ENCODE measurements around the gene DPM1. TPM values are rescaled to one million over a fixed set of nuclear protein-coding genes. Genes with fewer than 3 reads are reported as not detected.

The DPM1 gene
- polyA plus RNA-seq, 4 donors, result 62.8 to 74.5 (median 70.1) TPM

DNA sequence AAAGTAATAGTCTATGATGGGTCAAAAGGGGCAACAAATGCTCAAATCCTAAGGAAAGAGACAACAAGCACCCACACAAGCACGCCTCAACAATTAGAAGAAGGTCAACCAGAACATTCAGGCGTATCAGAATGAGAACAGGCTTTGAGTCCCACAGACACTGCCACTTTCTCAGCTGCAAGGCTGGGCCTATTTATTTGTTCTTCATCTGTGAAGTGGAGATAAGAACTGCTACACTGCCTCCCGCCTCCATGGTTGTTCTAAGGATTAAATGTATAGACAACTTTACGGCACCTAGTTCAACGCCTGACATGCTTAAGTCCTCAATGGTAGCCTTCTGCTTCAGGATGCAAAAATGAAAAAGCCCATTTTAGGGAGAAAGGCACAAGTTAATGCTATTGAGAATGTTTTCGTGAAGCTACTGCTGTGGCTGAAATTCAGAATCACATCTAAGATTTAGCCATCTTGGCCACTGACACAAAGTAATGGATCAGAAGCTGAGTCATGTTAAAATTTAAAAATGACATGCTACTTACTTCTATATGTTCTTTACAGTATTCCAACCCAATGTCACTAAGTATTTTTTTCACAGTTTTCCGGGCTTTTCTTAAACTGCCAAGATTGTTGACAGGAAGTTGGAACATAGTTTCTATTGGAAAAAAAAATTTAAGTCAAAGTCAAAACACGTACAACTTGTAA is 54.8 kb downstream of the DPM1 start:
- no peak for DNase-seq (ENCODE audit: low read depth in 4 of 4, low spot score in 3 of 4)

DNA sequence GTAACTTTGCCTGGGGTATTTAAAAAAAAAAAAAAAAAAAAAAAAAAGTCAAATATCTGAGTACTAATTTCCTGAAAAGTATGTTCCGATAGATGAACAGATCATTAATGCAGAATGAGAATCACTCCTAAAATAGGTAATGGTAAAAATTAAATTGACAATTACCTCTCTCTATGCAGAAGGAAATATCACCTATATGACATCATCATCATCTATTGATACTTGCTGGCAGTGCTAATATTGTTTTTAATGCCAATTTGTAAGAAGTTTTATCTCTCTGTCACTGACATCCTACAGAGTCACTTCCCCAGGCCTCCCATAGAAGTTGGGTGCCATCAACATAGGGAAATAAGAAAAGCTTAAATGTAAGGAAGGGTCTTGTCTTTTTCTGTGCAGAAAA is 57.0 kb downstream of the DPM1 start:
- no peak for DNase-seq (ENCODE audit: low read depth in 4 of 4, low spot score in 3 of 4)

DNA sequence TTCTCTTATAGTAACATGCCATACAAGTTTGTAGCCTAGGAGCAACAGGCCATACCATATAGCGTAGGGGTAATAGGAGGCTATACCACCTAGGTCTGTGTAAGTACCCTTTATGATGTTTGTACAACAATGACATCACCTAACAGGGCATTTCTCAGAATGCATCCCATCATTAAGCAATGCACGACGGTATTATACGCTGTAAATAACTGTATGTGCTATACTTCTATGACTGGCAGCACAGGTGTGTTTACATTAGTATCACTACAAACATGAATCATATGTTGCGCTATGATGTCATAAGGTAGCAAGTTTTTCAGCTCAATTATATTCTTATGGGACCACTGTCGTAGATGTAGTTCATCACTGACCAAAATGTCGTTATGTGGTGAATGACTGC is 58.1 kb downstream of the DPM1 start:
- DNase-seq (ENCODE audit: low read depth in 4 of 4, low spot score in 3 of 4), result no peak

DNA sequence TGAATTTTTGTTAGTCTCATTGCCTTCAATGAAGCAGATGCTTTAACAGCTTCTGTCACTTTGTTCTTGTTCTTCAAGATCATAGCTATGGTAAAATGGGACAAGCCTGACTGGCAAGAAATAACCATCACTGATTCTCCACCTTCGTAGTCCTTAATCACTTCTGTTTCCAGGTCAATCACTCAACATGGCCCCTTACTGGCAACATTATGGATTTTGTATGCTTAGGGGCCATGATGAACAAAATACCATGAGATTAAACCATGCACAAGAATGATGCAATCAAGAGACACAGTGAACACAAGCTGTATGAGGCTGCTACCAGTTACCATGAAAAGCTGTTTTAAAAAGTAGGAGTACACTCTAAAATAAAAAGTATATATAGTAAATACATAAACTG is 59.9 kb downstream of the DPM1 start:
- DNase-seq (ENCODE audit: low read depth in 4 of 4, low spot score in 3 of 4), result no peak

DNA sequence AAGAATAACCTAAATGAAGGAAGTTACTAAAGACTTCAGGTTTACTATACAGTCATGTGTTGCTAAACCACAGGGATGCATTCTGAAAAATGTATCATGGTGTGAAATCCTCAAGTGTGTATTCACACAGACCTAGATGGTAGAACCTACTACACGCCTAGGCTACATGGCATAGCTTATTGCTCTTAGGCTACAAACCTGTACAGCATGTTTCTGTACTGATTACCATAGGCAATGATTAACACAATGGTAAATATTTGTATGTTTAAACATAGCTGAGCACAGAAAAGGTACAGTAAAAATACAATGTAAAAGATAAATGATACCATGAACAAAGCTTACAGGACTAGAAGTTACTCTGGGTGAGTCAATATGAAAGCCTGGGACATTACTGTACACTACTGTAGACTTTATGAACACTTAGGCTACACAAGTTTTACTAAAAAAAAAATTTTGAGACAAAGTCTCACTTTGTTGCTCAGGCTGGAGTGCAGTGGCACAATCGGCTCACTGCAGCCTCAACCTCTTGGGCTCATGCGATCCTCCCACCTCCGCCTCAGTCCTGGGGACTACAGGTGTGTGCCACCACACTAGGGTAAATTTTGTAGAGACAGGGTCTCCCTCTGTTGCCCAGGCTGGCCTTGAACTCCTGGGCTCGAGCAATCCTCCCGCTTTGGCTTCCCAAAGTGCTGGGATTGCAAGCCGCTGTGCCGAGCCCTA is 63.1 kb downstream of the DPM1 start:
- DNase-seq (ENCODE audit: low read depth in 4 of 4, low spot score in 3 of 4), result no peak

DNA sequence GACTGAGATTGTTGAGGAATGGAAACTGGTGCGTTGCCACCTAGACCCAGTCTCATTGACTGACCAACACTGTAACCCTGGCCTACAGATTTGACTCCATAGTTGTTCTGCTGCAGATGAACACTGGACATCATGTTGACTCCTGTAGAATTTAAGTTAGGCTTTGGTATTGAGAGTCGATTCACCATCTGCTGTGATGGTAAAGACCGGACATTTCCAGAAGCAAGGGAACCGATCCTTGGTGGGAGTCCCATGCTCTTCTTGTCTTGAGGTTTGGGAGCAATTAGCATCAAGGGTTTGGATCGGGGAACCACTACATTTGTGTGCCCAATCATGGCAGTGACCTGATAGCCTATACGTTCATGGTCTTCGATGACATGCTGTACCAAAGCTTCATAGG is 64.7 kb downstream of the DPM1 start:
- no peak for DNase-seq (ENCODE audit: low read depth in 4 of 4, low spot score in 3 of 4)

DNA sequence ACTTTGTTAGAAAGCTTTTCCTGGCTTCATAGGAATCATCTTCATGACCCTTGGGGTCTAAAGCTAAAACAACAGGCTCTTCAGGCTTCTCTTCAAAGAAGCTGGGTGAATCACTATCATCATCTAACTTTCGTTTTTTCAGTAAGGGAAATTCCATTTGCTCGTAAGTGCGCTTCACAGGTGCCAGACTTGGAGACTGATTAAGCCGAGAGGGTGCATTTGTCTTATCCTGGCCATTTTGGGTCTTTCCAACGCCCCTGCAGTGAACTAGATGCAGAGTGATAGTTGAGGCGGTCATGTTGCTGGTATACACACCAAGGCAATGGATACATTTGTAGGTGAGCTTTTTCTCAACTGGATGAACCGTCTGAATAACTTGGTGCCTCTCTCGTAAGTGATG is 65.9 kb downstream of the DPM1 start:
- DNase-seq (ENCODE audit: low read depth in 4 of 4, low spot score in 3 of 4), result no peak

DNA sequence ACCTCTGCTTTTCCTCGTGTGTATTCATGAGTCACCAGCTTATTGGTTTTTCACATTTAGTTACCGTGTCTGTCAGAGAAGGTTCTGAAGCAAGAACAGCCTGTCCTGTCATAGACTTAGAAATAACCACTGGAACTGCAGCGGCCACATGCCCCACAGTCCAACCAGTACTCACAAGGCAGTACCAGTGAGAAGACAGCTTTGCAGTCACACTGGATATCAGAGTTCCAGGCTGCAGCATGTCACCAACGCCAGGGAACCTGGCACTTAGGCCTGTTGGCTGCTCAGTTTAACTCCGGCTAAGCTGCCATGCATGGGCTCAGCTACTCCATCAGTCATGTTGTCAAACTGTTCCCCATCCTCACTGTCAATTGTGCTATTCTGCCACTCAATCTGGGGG is 67.2 kb downstream of the DPM1 start:
- no peak for DNase-seq (ENCODE audit: low read depth in 4 of 4, low spot score in 3 of 4)

DNA sequence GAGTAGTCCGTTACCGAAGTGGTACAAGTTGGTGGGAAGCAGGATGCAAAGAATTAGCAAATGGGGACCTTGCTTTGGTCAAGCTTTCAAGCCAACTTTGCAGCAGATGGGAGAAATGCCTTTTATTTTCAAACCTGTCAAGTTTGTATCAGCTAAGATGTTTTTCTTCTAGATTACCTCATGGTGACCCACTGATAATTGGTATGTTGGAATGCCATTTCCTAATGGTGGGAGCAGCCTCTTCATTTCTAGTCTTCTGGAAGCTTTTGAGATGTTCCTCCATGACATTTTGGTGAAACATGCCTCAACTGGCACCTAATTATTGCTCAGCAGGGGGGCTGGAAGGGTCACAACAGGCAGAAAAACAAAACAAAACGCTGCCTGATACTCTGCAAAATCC is 70.8 kb downstream of the DPM1 start:
- DNase-seq (ENCODE audit: low read depth in 4 of 4, low spot score in 3 of 4), result no peak

DNA sequence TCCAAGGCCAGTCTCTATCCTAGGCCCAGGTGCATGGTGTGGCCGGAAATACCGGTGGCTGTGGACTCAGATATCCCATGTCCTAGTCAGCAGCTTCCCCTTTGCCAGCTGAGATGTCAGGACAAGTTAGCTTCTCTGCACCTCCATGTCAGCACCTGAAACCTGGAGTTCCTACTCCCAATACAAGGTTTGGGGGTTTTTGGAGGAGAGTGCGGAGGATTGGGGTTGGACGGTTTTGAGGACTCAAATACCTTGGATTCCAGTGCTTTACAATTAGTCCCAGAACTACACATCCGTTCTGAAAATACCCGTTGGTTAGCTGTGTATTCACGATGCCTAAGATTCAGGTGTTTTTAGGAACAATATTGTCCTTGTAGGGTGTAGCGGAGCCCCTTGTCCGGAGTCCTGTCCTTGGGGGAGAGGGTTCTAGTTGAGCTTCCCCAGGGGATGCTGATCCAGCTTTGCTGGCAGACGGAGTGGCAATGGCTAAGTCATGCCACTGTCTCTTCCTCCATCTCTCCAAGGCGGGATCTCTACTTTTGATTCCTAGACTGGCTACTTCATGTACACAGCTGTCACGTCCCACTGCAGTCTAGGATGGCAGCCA is 72.0 kb downstream of the DPM1 start:
- DNase-seq (ENCODE audit: low read depth in 4 of 4, low spot score in 3 of 4), result no peak

DNA sequence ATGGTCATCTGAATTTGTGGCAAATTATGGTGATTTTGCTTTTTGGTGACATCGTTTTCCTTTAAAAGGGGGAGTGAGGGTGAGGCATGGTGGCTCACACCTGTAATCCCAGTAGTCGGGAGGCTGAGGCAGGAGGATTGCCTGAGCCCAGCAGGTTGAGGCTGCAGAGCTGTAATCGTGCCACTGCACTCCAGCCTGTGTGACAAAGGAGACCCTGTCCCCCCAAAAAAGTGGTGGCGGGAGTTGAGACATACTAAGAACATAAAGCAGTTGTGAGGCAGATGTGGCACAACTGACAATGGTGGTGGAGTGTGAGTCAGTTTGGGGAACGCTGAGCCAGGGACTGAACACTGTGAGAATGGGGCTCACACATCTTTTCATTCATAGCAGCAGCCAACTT is 72.6 kb downstream of the DPM1 start:
- no peak for DNase-seq (ENCODE audit: low read depth in 4 of 4, low spot score in 3 of 4)

DNA sequence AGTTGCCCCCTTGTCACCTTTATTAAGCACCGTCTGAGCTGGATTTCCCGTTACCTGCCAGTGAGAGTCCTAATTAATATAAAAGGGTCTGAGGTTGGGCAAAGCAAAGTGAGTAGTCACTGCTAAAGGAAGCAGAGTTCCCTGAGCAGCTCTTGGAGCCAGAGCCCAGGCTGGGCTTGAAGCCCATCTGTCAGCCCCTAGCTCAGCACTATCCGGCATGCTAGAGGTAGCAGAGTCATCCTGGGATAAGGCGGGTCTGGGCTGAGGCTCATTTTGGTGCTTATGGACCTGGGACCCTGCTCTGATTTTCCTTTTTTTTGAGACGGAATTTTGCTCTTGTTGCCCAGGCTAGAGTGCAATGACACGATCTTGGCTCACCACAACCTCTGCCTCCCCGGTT is 73.3 kb downstream of the DPM1 start:
- no peak for DNase-seq (ENCODE audit: low read depth in 4 of 4, low spot score in 3 of 4)

Other genes starting within 250 kb of the DPM1 start
- gene PARD6B, start 227.0 kb downstream of the DPM1 start, polyA plus RNA-seq (ENCODE audit: insufficient read length in 4 of 4), result 10 to 100 TPM; 18.7 to 29.7 (median 23.5) TPM
- gene BCAS4, start 163.5 kb downstream of the DPM1 start, polyA plus RNA-seq (ENCODE audit: insufficient read length in 4 of 4), result 1 to 10 TPM; 4.2 to 6.9 (median 5.4) TPM
- gene ADNP, start 27.1 kb downstream of the DPM1 start, polyA plus RNA-seq (ENCODE audit: insufficient read length in 4 of 4), result 100 to 1,000 TPM; 104 to 140 (median 128) TPM
- 1 to 10 TPM; 5.2 to 5.8 (median 5.5) TPM for gene MOCS3, start 286 bp upstream of the DPM1 start, polyA plus RNA-seq (ENCODE audit: insufficient read length in 4 of 4)
- 1 to 10 TPM; 4.2 to 6.8 (median 4.5) TPM for gene KCNG1, start 64.6 kb upstream of the DPM1 start, polyA plus RNA-seq (ENCODE audit: insufficient read length in 4 of 4)

All from right renal pelvis (tissue), 4 donors.